GM06990 (cell line): Measurements from ENCODE around the gene CD244.
"Not testable (repeated sequence)": the region's sequence is repeated elsewhere in the genome, so short reads cannot be mapped to it uniquely, and the experiment has no call there.

Experiments used
- DNase-seq: peaks from one replicate; pipeline ENCODE4 v3.0.0-alpha.2; 2011; ENCODE audit not compliant: insufficient read length; ENCODE audit errors: extremely low read depth
- H3K27me3 ChIP-seq: replicated peaks from 2 replicates; pipeline ENCODE4 v1.6.0; 2011; ENCODE audit warnings: low read length; ENCODE audit not compliant: control insufficient read depth, insufficient read depth
- H3K36me3 ChIP-seq: 2 replicates; pipeline ENCODE4 v1.5.1; 2011; ENCODE audit warnings: low read length; ENCODE audit not compliant: control insufficient read depth, insufficient read depth
- H3K4me3 ChIP-seq: replicated peaks from 2 replicates; pipeline ENCODE4 v1.5.1; 2011; ENCODE audit warnings: low read depth, mild to moderate bottlenecking, control low read depth, low read length
- CTCF ChIP-seq: IDR thresholded peaks from 2 replicates; pipeline ENCODE4 v1.5.1; 2011; ENCODE audit warnings: low read length, control low read depth, mild to moderate bottlenecking, inconsistent platforms; ENCODE audit not compliant: insufficient read depth, poor library complexity, severe bottlenecking

Gene CD244

GRCh38 chr1:160904783-160905616 is 42.3 kb upstream of the CD244 start:
- Histone ChIP-seq H3K4me3 (no peak overlapping the region), H3K36me3 (no peaks in the 10 kb centered on the region), H3K27me3 (no peaks in the 10 kb centered on the region)
- TF ChIP-seq CTCF: no peak
- no peak for DNase-seq

- H3K27me3 ChIP-seq, DNase-seq, H3K36me3 ChIP-seq, H3K4me3 ChIP-seq: not testable (repeated sequence)
Observed at GRCh38 chr1:160902251-160902650, 39.6 kb upstream of the CD244 start.

- no peak for TF ChIP-seq CTCF
Observed at GRCh38 chr1:160901768-160902167, 39.1 kb upstream of the CD244 start.

GRCh38 chr1:160900683-160901082 is 38.0 kb upstream of the CD244 start:
- DNase-seq, H3K36me3 ChIP-seq, H3K27me3 ChIP-seq, H3K4me3 ChIP-seq: not testable (repeated sequence)

More at GRCh38 chr1:160901768-160902167, 39.1 kb upstream of the CD244 start:
- no peaks in the 10 kb centered on the region for H3K36me3 ChIP-seq
- DNase-seq: no peak
- H3K4me3 ChIP-seq: no peak overlapping the region
- H3K27me3 ChIP-seq: no peaks in the 10 kb centered on the region

- not testable (repeated sequence) for H3K36me3 ChIP-seq, H3K4me3 ChIP-seq, H3K27me3 ChIP-seq, DNase-seq
Observed at GRCh38 chr1:160894368-160895135, 31.9 kb upstream of the CD244 start.

GRCh38 chr1:160891474-160891873 is 28.8 kb upstream of the CD244 start:
- H3K36me3 ChIP-seq: no peaks in the 10 kb centered on the region
- DNase-seq: no peak

More at GRCh38 chr1:160891474-160891873, 28.8 kb upstream of the CD244 start:
- Histone ChIP-seq H3K27me3 (no peaks in the 10 kb centered on the region), H3K4me3 (no peak overlapping the region)
- no peak for TF ChIP-seq CTCF
